HL-60 (cell line): ENCODE results near the gene FREM1.

Source experiments
- DNase-seq, 2 experiments: peaks; one replicate each; pipeline ENCODE4 v3.0.0-alpha.2; 2010 to 2020; ENCODE audit warnings: low read depth in 1 of 2, low spot score in 1 of 2
- H3K27ac ChIP-seq: fragments of 250-450 bp; sonication (Bioruptor Pico); replicated peaks from 2 replicates; pipeline ENCODE4 v1.5.1; 2020; ENCODE audit warnings: mild to moderate bottlenecking, moderate library complexity
- H3K27me3 ChIP-seq: fragments of 250-450 bp; sonication (Bioruptor Pico); 2 replicates; pipeline ENCODE4 v1.5.1; 2021; ENCODE audit warnings: mild to moderate bottlenecking, moderate library complexity; ENCODE audit not compliant: insufficient read depth, poor library complexity, severe bottlenecking
- H3K4me3 ChIP-seq: replicated peaks from 2 replicates; pipeline ENCODE4 v1.5.1; 2011; ENCODE audit warnings: mild to moderate bottlenecking, control low read depth, low read length; ENCODE audit not compliant: insufficient read depth
- GABPA ChIP-seq: IDR thresholded peaks from 2 replicates; pipeline ENCODE4 v1.6.1; 2012; ENCODE audit warnings: low read depth
- POLR2AphosphoS5 ChIP-seq: IDR thresholded peaks from 2 replicates; pipeline ENCODE4 v1.6.1; 2012; ENCODE audit warnings: low read depth
- SPI1 ChIP-seq: IDR thresholded peaks from 2 replicates; pipeline ENCODE4 v1.6.1; 2012; ENCODE audit warnings: low read depth, mild to moderate bottlenecking, borderline replicate concordance
- TF ChIP-seq, protein P1 (sequence below): IDR thresholded peaks from one replicate; pipeline ENCODE4 v1.5.1; 2011; ENCODE audit warnings: low read length, control low read depth, inconsistent platforms; ENCODE audit not compliant: insufficient read depth
- TF ChIP-seq, protein P2 (sequence below): IDR thresholded peaks from 2 replicates; pipeline ENCODE4 v1.6.1; 2012; ENCODE audit warnings: low read depth; ENCODE audit not compliant: insufficient replicate concordance

The FREM1 gene

DNA sequence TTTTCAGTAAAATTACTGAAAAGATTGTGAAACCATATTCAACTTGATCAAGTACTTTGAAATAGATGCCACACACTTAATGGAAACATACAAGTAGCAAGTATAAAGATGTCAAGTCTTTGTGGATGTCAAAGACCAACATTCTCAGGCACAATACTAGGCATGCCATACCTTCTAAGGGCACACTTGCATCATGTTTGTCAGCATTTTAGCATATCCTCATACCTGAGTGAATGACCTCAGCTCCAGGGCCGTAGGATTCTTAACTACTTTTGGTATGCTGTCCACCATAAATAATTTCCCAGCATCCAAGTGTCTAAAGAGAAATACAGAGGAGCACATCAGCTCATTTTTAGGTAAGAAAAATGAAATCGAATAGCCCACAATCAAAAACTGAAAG lies 86.4 kb downstream of the FREM1 start:
- H3K4me3 ChIP-seq, result no peak overlapping the region
- H3K27ac ChIP-seq, result no peak overlapping the region
- no peaks in the 10 kb centered on the region for H3K27me3 ChIP-seq
- DNase-seq, result no peak
- no peak for TF ChIP-seq SPI1
- no peak for TF ChIP-seq GABPA
- TF ChIP-seq, protein P1, sequence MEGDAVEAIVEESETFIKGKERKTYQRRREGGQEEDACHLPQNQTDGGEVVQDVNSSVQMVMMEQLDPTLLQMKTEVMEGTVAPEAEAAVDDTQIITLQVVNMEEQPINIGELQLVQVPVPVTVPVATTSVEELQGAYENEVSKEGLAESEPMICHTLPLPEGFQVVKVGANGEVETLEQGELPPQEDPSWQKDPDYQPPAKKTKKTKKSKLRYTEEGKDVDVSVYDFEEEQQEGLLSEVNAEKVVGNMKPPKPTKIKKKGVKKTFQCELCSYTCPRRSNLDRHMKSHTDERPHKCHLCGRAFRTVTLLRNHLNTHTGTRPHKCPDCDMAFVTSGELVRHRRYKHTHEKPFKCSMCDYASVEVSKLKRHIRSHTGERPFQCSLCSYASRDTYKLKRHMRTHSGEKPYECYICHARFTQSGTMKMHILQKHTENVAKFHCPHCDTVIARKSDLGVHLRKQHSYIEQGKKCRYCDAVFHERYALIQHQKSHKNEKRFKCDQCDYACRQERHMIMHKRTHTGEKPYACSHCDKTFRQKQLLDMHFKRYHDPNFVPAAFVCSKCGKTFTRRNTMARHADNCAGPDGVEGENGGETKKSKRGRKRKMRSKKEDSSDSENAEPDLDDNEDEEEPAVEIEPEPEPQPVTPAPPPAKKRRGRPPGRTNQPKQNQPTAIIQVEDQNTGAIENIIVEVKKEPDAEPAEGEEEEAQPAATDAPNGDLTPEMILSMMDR, result no peak

DNA sequence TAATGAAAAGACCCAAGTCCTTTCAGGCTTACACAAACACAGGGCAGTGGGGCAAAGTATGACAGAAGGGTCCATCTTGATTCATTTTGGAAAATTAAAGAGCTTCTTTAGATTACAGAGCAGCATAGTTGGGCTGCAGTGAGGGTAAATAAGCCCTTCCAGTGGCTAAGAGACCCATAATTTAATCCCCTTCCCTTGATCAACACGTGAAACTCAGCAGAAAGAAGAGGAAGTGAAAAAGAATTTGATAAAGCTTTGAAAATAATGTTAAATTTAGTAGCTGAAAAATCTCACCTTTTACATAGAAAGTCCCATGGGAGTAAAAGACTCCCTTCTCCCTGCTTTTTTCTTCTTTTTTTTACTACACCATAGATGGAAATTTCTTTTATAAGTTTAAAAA lies 87.6 kb downstream of the FREM1 start:
- no peak overlapping the region for H3K27ac ChIP-seq
- DNase-seq, result no peak
- TF ChIP-seq SPI1, result no peak
- no peak for TF ChIP-seq GABPA
- TF ChIP-seq, protein P1, result no peak
- no peak for TF ChIP-seq POLR2AphosphoS5
- TF ChIP-seq, protein P2, sequence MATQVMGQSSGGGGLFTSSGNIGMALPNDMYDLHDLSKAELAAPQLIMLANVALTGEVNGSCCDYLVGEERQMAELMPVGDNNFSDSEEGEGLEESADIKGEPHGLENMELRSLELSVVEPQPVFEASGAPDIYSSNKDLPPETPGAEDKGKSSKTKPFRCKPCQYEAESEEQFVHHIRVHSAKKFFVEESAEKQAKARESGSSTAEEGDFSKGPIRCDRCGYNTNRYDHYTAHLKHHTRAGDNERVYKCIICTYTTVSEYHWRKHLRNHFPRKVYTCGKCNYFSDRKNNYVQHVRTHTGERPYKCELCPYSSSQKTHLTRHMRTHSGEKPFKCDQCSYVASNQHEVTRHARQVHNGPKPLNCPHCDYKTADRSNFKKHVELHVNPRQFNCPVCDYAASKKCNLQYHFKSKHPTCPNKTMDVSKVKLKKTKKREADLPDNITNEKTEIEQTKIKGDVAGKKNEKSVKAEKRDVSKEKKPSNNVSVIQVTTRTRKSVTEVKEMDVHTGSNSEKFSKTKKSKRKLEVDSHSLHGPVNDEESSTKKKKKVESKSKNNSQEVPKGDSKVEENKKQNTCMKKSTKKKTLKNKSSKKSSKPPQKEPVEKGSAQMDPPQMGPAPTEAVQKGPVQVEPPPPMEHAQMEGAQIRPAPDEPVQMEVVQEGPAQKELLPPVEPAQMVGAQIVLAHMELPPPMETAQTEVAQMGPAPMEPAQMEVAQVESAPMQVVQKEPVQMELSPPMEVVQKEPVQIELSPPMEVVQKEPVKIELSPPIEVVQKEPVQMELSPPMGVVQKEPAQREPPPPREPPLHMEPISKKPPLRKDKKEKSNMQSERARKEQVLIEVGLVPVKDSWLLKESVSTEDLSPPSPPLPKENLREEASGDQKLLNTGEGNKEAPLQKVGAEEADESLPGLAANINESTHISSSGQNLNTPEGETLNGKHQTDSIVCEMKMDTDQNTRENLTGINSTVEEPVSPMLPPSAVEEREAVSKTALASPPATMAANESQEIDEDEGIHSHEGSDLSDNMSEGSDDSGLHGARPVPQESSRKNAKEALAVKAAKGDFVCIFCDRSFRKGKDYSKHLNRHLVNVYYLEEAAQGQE, result no peak
- no peak overlapping the region for H3K4me3 ChIP-seq
- H3K27me3 ChIP-seq, result no peaks in the 10 kb centered on the region

DNA sequence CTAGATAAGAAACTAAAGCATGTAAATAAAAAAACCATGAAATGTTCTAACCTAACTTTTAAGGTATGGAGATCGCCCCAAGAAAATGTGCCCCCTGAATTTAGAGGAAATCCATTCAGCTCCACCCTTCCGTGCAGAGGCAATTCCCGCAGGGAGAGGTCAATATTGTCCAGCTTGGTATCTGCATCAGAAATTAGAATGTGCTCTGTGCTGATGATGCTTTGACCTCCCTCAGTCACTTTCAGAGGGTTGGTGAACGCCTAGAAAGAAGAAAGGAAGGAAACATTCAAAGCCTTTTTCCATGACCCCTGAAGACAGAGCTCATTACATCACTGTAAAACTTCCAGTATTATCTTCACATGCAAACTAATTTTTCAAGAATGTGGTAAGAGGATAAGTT lies 91.0 kb downstream of the FREM1 start:
- no peak for TF ChIP-seq GABPA
- TF ChIP-seq, protein P2, result no peak
- no peak for TF ChIP-seq POLR2AphosphoS5
- TF ChIP-seq, protein P1, result no peak
- Histone ChIP-seq H3K27me3 (no peaks in the 10 kb centered on the region), H3K27ac (no peak overlapping the region), H3K4me3 (no peak overlapping the region)
- no peak for DNase-seq

DNA sequence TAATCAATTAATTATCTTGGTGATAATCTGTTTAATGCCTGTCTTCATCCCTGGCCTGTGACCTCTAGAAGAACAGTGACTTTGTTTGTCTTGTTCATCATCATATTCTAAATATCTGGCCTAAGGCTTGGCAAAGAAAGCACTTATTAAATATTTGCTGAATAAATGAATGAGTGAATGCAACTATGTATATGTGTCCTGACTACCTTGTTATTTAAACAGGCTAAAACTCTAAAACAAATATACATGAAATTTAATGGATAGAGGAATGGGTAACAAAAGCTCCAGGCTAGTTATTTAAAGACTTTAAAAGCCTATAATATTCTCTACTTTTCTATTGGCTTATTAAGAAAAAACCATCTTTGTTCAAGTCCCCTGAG lies 96.0 kb downstream of the FREM1 start:
- Histone ChIP-seq H3K4me3 (no peak overlapping the region), H3K27me3 (no peaks in the 10 kb centered on the region), H3K27ac (no peak overlapping the region)
- no peak for DNase-seq
- TF ChIP-seq SPI1, result no peak
- TF ChIP-seq POLR2AphosphoS5, result no peak
- TF ChIP-seq, protein P1, result no peak
- TF ChIP-seq GABPA, result no peak
- TF ChIP-seq, protein P2, result no peak
